ENCODE results near the gene MAF.

The MAF gene

GRCh38 chr16:79589601-79590102 lies 10.9 kb downstream of the MAF start:
- no peak for DNase-seq (ENCODE audit: low read depth, low spot score)
- no peak for TF ChIP-seq ZNF274 (IDR thresholded peaks at IDR 0.05; ENCODE audit: low read depth, low read length)
- TF ChIP-seq SUZ12 (IDR thresholded peaks at IDR 0.05; ENCODE audit: extremely low read depth, insufficient read depth, insufficient read length), result no peak
- TF ChIP-seq YY1 (IDR thresholded peaks at IDR 0.05; ENCODE audit: insufficient read depth, insufficient read length), result no peak
- Histone ChIP-seq H3K27me3 (ENCODE audit: insufficient read depth, insufficient read length) (no peaks in the 10 kb centered on the region), H3K4me1 (ENCODE audit: insufficient read depth, insufficient read length) (peaks cover 2% of the 10 kb centered on the region), H3K4me3 (ENCODE audit: insufficient read length, low read depth) (no peak overlapping the region), H3K36me3 (ENCODE audit: insufficient read depth, insufficient read length, low read length) (no peaks in the 10 kb centered on the region), H3K9me3 (ENCODE audit: insufficient read depth, low read length) (no peaks in the 10 kb centered on the region), H3K9ac (ENCODE audit: insufficient read length, low read depth) (no peak overlapping the region)

- Histone ChIP-seq H3K4me1 (ENCODE audit: insufficient read depth, insufficient read length) (peaks cover 2% of the 10 kb centered on the region), H3K36me3 (ENCODE audit: insufficient read depth, insufficient read length, low read length) (no peaks in the 10 kb centered on the region), H3K9ac (ENCODE audit: insufficient read length, low read depth) (no peak overlapping the region), H3K4me3 (ENCODE audit: insufficient read length, low read depth) (no peak overlapping the region), H3K27me3 (ENCODE audit: insufficient read depth, insufficient read length) (no peaks in the 10 kb centered on the region), H3K9me3 (ENCODE audit: insufficient read depth, low read length) (no peaks in the 10 kb centered on the region)
- no peak for TF ChIP-seq SUZ12 (IDR thresholded peaks at IDR 0.05; ENCODE audit: extremely low read depth, insufficient read depth, insufficient read length)
- TF ChIP-seq ZNF274 (IDR thresholded peaks at IDR 0.05; ENCODE audit: low read depth, low read length), result no peak
- no peak for DNase-seq (ENCODE audit: low read depth, low spot score)
These were observed 12.6 kb downstream of the MAF start for GRCh38 chr16:79587897-79588296.

DNA sequence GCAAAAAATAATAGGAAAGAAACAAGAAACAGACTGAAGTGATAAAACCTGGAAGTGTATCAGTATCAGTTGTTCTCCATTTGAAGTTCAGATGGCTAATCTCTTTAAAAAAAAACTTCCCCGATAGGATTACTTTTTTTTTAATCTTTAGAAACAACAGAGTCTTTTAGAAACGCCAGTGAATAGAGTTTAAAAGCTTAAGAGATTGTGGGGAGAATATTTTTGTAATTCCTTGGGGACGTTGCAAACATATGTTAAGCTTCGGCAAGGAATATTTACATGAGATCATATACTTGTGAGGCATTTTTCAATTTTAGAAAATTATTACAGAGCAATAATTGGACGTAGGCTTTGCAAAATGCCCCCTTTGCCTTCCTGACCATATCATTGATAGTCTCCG lies 13.2 kb downstream of the MAF start:
- H3K9me3 ChIP-seq (ENCODE audit: insufficient read depth, low read length), result no peaks in the 10 kb centered on the region
- H3K9ac ChIP-seq (ENCODE audit: insufficient read length, low read depth), result no peak overlapping the region
- DNase-seq (ENCODE audit: low read depth, low spot score), result no peak
- no peak for TF ChIP-seq ZNF274 (IDR thresholded peaks at IDR 0.05; ENCODE audit: low read depth, low read length)
- TF ChIP-seq YY1 (IDR thresholded peaks at IDR 0.05; ENCODE audit: insufficient read depth, insufficient read length), result no peak
- no peak for TF ChIP-seq SUZ12 (IDR thresholded peaks at IDR 0.05; ENCODE audit: extremely low read depth, insufficient read depth, insufficient read length)
- H3K4me3 ChIP-seq (ENCODE audit: insufficient read length, low read depth), result no peak overlapping the region
- H3K36me3 ChIP-seq (ENCODE audit: insufficient read depth, insufficient read length, low read length), result no peaks in the 10 kb centered on the region
- H3K4me1 ChIP-seq (ENCODE audit: insufficient read depth, insufficient read length), result peaks cover under 1% of the 10 kb centered on the region
- H3K27me3 ChIP-seq (ENCODE audit: insufficient read depth, insufficient read length), result no peaks in the 10 kb centered on the region

GRCh38 chr16:79582789-79583188 lies 17.7 kb downstream of the MAF start:
- no peak overlapping the region for H3K4me3 ChIP-seq (ENCODE audit: insufficient read length, low read depth)
- no peaks in the 10 kb centered on the region for H3K9me3 ChIP-seq (ENCODE audit: insufficient read depth, low read length)
- H3K27me3 ChIP-seq (ENCODE audit: insufficient read depth, insufficient read length), result no peaks in the 10 kb centered on the region
- no peaks in the 10 kb centered on the region for H3K4me1 ChIP-seq (ENCODE audit: insufficient read depth, insufficient read length)
- H3K9ac ChIP-seq (ENCODE audit: insufficient read length, low read depth), result no peak overlapping the region
- H3K36me3 ChIP-seq (ENCODE audit: insufficient read depth, insufficient read length, low read length), result no peaks in the 10 kb centered on the region
- TF ChIP-seq SUZ12 (IDR thresholded peaks at IDR 0.05; ENCODE audit: extremely low read depth, insufficient read depth, insufficient read length), result no peak
- TF ChIP-seq ZNF274 (IDR thresholded peaks at IDR 0.05; ENCODE audit: low read depth, low read length), result no peak
- no peak for TF ChIP-seq YY1 (IDR thresholded peaks at IDR 0.05; ENCODE audit: insufficient read depth, insufficient read length)
- no peak for DNase-seq (ENCODE audit: low read depth, low spot score)

DNA sequence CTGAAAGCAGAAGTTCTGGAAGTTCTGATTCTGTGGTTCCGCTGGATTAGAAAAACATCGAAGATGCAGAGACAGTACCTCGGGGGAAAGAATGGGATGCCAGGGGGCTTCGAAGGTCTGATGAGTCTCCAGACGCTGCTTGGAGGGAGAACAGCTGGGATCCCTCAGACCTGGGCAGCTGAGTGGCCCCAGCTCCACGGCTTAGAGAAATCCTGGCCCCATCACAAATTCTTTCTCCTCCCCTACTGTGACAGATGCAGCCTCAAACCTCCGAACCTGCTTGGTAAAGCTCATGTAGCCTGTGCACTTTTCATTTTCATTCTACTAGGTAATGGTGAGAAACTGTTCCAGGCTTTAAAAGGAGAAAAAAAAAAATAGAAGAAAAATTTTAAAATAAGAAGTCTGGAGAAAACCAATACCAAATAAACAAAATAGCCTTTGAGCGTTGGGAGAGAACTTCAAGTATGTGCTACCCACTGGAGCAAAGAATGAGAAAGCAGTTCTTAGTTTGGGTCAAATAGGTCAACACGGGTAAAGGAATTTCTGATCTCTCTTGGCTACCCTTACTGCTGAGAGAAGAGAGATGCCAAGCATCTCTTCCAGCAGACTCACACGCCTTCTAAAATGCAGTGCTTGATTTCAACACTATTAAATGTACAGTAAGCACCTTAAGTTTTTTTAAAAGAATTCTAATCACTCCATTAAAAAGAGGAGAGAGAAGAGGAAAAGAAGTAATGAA lies 19.9 kb downstream of the MAF start:
- no peaks in the 10 kb centered on the region for H3K36me3 ChIP-seq (ENCODE audit: insufficient read depth, insufficient read length, low read length)
- TF ChIP-seq ZNF274 (IDR thresholded peaks at IDR 0.05; ENCODE audit: low read depth, low read length), result no peak
- TF ChIP-seq SUZ12 (IDR thresholded peaks at IDR 0.05; ENCODE audit: extremely low read depth, insufficient read depth, insufficient read length), result no peak
- no peak for TF ChIP-seq YY1 (IDR thresholded peaks at IDR 0.05; ENCODE audit: insufficient read depth, insufficient read length)
- H3K9me3 ChIP-seq (ENCODE audit: insufficient read depth, low read length), result no peaks in the 10 kb centered on the region
- no peak for DNase-seq (ENCODE audit: low read depth, low spot score)
- H3K9ac ChIP-seq (ENCODE audit: insufficient read length, low read depth), result no peak overlapping the region
- H3K4me1 ChIP-seq (ENCODE audit: insufficient read depth, insufficient read length), result no peaks in the 10 kb centered on the region
- no peaks in the 10 kb centered on the region for H3K27me3 ChIP-seq (ENCODE audit: insufficient read depth, insufficient read length)
- no peak overlapping the region for H3K4me3 ChIP-seq (ENCODE audit: insufficient read length, low read depth)

DNA sequence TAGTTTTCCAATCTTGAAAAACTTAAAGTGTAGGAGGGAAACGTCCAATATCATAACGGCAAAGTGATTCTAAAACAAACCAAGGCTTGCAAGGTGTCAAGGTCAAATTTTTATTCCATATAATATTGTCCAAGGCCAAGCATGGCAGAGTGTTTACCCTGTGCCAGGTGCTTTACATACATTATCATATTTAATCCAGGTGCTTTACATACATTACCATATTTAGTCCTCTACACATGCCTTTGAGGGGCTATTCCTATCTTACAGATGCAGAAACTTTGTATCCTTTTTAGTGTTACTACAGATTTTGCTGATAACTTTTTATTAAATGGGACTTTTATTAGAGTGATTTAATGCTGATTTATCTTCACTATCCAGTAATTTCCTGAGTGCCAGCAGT lies 23.9 kb downstream of the MAF start:
- Histone ChIP-seq H3K36me3 (ENCODE audit: insufficient read depth, insufficient read length, low read length) (no peaks in the 10 kb centered on the region), H3K4me3 (ENCODE audit: insufficient read length, low read depth) (no peak overlapping the region), H3K4me1 (ENCODE audit: insufficient read depth, insufficient read length) (no peaks in the 10 kb centered on the region), H3K27me3 (ENCODE audit: insufficient read depth, insufficient read length) (peaks cover 2% of the 10 kb centered on the region), H3K9me3 (ENCODE audit: insufficient read depth, low read length) (no peaks in the 10 kb centered on the region), H3K9ac (ENCODE audit: insufficient read length, low read depth) (no peak overlapping the region)
- no peak for DNase-seq (ENCODE audit: low read depth, low spot score)
- no peak for TF ChIP-seq SUZ12 (IDR thresholded peaks at IDR 0.05; ENCODE audit: extremely low read depth, insufficient read depth, insufficient read length)
- no peak for TF ChIP-seq ZNF274 (IDR thresholded peaks at IDR 0.05; ENCODE audit: low read depth, low read length)
- TF ChIP-seq YY1 (IDR thresholded peaks at IDR 0.05; ENCODE audit: insufficient read depth, insufficient read length), result no peak

- DNase-seq (ENCODE audit: low read depth, low spot score), result no peak
- Histone ChIP-seq H3K4me3 (ENCODE audit: insufficient read length, low read depth) (no peak overlapping the region), H3K4me1 (ENCODE audit: insufficient read depth, insufficient read length) (peaks cover 2% of the 10 kb centered on the region), H3K9ac (ENCODE audit: insufficient read length, low read depth) (no peak overlapping the region), H3K36me3 (ENCODE audit: insufficient read depth, insufficient read length, low read length) (no peaks in the 10 kb centered on the region), H3K27me3 (ENCODE audit: insufficient read depth, insufficient read length) (peaks cover 2% of the 10 kb centered on the region), H3K9me3 (ENCODE audit: insufficient read depth, low read length) (no peaks in the 10 kb centered on the region)
- TF ChIP-seq YY1 (IDR thresholded peaks at IDR 0.05; ENCODE audit: insufficient read depth, insufficient read length) (no peak), ZNF274 (IDR thresholded peaks at IDR 0.05; ENCODE audit: low read depth, low read length) (no peak), SUZ12 (IDR thresholded peaks at IDR 0.05; ENCODE audit: extremely low read depth, insufficient read depth, insufficient read length) (no peak)
These were observed 26.7 kb downstream of the MAF start for GRCh38 chr16:79573884-79574283.

Measured in NT2/D1 (cell line).